Lower lobe of right lung (tissue), 2 donors: ENCODE data around the gene NRCAM. TPM values are rescaled to one million over a fixed set of nuclear protein-coding genes. Genes with fewer than 3 reads are reported as not detected.

ENCODE experiments used
- ATAC-seq, 2 donors: fragments of 200-7000 bp; cut with Tn5 transposase; one replicate each; pipeline ENCODE4 v1.9.1; 2020 to 2022; ENCODE audit warnings: mild to moderate bottlenecking in 2 of 2, moderate library complexity in 2 of 2
- DNase-seq: peaks from one replicate; pipeline ENCODE4 v3.0.0-alpha.2; 2020
- H3K27ac ChIP-seq: fragments of 200-600 bp; one replicate; pipeline ENCODE4 v1.8.0; 2022
- H3K27me3 ChIP-seq: fragments of 200-600 bp; one replicate; pipeline ENCODE4 v1.8.0; 2022; ENCODE audit warnings: low read depth
- H3K36me3 ChIP-seq: fragments of 200-600 bp; one replicate; pipeline ENCODE4 v1.8.0; 2022; ENCODE audit warnings: mild to moderate bottlenecking
- H3K4me1 ChIP-seq: fragments of 200-600 bp; one replicate; pipeline ENCODE4 v1.8.0; 2022
- H3K4me3 ChIP-seq: fragments of 200-600 bp; one replicate; pipeline ENCODE4 v1.8.0; 2022; ENCODE audit warnings: mild to moderate bottlenecking
- H3K9me3 ChIP-seq: fragments of 200-600 bp; one replicate; pipeline ENCODE4 v1.8.0; 2022
- intact Hi-C: fragments of 100-400 bp; cut with DNase I; formaldehyde crosslinking; loops from one replicate; pipeline ENCODE4 v1.11.0; 2022
- total RNA-seq: library from RNA; stranded (reverse); fragmentation: NEBNext Ultra II Directional; extraction: Animal tissue kit (Norgen Biotek cat#: 25700); gene quantifications from one replicate; pipeline ENCODE4 v1.2.1, GENCODE V29; 2021
- TF ChIP-seq, protein P1 (sequence below): fragments of 200-600 bp; IDR thresholded peaks from one replicate; pipeline ENCODE4 v1.8.0; 2022; ENCODE audit warnings: antibody characterized with exemption, mild to moderate bottlenecking
- donor health status: DM: no; HTN: yes; CAD: no; lungs with severe emphysema.

Gene NRCAM
- total RNA-seq, 1 donor from 2014 or later: 2.6 TPM

DNA sequence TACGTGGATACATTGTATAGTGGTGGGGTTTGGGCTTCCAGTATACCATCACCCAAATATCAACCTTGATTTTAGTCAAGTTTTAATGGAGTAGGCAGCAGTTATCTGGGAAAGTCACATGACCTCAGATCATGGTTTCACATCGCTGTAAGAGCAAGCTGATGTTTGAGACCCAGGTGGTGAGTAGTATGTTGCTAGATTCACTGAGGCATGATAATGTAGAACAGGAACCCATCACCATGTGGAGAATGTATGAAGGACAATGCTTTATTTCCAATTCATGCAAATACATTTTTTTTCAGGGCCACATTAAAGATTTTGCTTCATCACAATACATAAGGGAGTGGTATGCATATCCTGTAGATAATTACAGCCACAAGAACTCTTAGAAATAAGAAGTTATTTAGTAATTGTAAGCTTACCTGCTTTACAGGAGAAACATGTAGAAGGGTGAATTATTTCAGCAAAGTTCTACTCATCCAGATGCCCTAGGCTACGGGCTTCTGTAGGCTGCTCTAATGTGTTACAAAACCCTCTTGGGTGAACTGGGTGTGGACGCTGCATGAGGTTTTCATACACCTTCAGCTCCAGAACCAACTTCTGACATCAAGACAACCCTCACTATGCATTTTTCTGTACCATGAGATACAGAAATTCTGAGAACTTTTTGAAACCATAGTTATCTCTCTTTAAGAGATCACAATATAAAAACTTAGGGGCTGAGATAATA, 298.5 kb downstream of the NRCAM start:
- Histone ChIP-seq H3K4me3 (no peak overlapping the region), H3K9me3 (no peaks in the 10 kb centered on the region), H3K27ac (no peak overlapping the region), H3K27me3 (no peaks in the 10 kb centered on the region), H3K4me1 (no peaks in the 10 kb centered on the region), H3K36me3 (no peaks in the 10 kb centered on the region)
- intact Hi-C loops: no loop called here
- TF ChIP-seq, protein P1, sequence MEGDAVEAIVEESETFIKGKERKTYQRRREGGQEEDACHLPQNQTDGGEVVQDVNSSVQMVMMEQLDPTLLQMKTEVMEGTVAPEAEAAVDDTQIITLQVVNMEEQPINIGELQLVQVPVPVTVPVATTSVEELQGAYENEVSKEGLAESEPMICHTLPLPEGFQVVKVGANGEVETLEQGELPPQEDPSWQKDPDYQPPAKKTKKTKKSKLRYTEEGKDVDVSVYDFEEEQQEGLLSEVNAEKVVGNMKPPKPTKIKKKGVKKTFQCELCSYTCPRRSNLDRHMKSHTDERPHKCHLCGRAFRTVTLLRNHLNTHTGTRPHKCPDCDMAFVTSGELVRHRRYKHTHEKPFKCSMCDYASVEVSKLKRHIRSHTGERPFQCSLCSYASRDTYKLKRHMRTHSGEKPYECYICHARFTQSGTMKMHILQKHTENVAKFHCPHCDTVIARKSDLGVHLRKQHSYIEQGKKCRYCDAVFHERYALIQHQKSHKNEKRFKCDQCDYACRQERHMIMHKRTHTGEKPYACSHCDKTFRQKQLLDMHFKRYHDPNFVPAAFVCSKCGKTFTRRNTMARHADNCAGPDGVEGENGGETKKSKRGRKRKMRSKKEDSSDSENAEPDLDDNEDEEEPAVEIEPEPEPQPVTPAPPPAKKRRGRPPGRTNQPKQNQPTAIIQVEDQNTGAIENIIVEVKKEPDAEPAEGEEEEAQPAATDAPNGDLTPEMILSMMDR: no peak
- ATAC-seq: no peak
- DNase-seq: no peak

DNA sequence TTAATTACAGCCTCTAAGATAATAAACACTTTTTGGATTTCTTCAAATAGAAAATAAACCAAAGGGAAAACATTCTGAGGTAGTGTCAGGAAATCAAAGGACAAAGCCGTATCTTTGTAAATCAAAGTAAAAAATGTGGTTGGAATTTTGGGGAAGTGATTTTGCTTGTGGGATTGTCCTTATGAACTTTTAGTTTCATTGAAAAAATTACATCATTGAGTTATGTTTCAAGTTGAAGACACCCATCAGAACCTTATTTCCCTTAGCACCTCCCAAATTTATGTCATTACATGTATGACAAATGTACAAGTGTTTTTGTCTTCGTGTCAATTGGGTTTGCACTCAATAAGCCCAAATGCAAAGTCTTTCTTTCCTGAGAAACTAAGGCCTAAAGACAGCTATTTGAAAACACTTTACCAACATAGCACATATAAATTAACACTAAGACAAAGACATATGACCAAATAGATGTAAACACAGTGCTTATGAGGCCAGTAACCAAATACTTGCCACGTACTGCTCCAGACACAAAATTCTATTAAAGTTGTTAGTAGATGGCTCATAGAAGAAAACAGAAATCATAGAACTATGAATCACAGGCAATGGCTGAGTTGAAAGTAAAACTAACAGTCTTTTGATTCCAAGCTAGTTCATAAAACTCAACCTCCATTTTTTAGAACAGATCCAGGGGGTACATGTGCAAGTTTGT, 299.2 kb downstream of the NRCAM start:
- no peaks in the 10 kb centered on the region for H3K4me1 ChIP-seq
- no peak overlapping the region for H3K27ac ChIP-seq
- no peaks in the 10 kb centered on the region for H3K9me3 ChIP-seq
- intact Hi-C loops: no loop called here
- DNase-seq: no peak
- no peak for ATAC-seq
- H3K36me3 ChIP-seq: no peaks in the 10 kb centered on the region
- TF ChIP-seq, protein P1: no peak
- no peak overlapping the region for H3K4me3 ChIP-seq
- no peaks in the 10 kb centered on the region for H3K27me3 ChIP-seq

DNA sequence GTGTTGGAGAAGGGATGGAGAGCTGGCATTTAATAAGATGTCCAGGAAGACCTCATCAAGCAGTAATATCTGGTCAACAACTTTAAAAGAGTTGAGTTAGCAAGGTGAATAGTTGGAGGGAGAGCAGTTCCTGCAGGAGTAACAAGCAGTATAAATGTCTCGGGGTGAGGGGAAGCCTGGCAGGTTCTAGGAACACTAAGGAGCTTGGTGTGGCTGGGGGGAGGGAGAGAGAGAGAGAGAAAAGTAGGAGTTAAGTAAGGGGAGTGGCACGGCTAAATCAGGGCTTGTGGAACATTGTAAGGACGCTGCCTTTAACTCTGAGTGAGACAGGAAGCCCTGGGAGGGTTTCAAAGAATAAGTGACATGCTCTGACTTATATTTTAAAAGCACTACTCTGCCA, 304.0 kb downstream of the NRCAM start:
- Histone ChIP-seq H3K27me3 (no peaks in the 10 kb centered on the region), H3K9me3 (no peaks in the 10 kb centered on the region), H3K4me3 (no peak overlapping the region), H3K36me3 (no peaks in the 10 kb centered on the region), H3K4me1 (no peaks in the 10 kb centered on the region), H3K27ac (no peak overlapping the region)
- ATAC-seq (no peak), DNase-seq (no peak)
- TF ChIP-seq, protein P1: no peak
- intact Hi-C loops: no loop called here

DNA sequence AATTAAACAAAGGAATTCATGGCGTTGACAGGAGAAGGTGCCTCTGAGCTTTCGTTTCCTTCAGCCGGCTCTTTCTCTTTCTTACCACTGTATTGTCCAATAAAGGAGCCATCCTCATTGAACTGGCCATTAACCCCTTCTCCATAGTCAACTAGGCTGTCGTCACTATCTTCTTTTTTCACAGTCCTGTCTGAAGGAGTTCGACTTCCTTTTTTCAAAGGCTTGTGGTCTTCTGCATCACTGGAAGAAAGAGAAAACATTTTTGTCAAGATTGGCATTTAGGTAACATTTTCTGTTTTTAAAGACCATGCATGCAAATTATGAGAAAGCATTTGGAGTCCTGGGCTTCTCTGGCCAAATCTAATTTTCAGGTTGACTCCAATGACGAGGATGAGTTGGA, 306.3 kb downstream of the NRCAM start:
- ATAC-seq (no peak), DNase-seq (no peak)
- Histone ChIP-seq H3K27me3 (no peaks in the 10 kb centered on the region), H3K9me3 (no peaks in the 10 kb centered on the region), H3K4me3 (no peak overlapping the region), H3K27ac (no peak overlapping the region), H3K36me3 (no peaks in the 10 kb centered on the region), H3K4me1 (peaks cover 8% of the 10 kb centered on the region)
- TF ChIP-seq, protein P1: no peak
- intact Hi-C loops: no loop called here

DNA sequence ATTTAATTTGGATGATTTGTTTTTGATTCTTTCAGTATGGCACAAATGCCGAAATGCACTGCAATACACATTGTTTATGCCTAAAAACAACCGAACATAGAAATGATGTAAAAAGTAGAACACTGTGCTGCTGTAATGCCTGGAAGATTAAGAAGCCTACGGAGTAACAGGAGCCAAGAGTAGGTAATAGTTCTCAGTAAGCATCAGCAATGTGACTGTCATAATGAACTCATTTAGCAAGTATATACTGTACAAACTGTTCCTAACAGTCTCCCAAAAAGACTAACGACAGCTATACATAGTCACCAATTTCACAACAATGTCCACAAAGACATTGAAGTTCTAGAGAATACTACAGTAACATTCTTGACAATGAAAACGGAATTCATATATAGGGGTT, 307.1 kb downstream of the NRCAM start:
- intact Hi-C loops: no loop called here

More for the DNA sequence above, 307.1 kb downstream of the NRCAM start:
- TF ChIP-seq, protein P1: no peak
- no peak for DNase-seq
- Histone ChIP-seq H3K4me3 (no peak overlapping the region), H3K27me3 (no peaks in the 10 kb centered on the region), H3K9me3 (no peaks in the 10 kb centered on the region), H3K4me1 (peaks cover 8% of the 10 kb centered on the region), H3K27ac (no peak overlapping the region), H3K36me3 (no peaks in the 10 kb centered on the region)
- ATAC-seq: no peak
